Activated CD8-positive, alpha-beta memory T cell treated with anti-CD3 and anti-CD28 coated beads for 4 hours (primary cell): ENCODE measurements around the gene AK9.

Source experiments
- DNase-seq, 2 donors: peaks; one replicate each; pipeline ENCODE4 v3.0.0-alpha.2; 2020; ENCODE audit warnings: low read depth in 2 of 2

AK9 gene

DNA sequence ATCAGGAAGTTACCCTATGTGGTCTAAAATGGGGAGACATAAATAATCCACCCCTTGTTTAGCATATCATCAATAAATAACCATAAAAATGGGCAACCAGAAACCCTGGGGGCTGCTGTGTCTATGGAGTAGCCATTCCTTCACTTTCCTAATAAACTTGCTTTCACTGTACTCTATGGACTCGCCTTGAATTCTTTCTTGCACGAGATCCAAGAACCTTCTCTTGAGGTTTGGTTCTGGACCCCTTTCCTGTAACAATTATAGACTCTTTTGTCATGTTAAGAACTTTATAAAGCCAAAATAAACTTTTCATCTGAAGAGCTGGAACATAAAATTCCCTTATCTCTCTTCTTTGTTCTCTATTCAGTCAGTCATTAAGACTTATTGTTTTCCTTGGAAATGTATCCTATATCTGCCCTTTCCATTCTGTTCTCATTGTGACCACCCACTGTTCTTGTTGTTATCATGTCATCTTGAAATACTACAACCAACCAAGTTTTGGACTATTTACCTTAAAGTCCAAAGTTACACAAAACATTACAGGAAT lies 178.7 kb downstream of the AK9 start:
- no peak for DNase-seq

DNA sequence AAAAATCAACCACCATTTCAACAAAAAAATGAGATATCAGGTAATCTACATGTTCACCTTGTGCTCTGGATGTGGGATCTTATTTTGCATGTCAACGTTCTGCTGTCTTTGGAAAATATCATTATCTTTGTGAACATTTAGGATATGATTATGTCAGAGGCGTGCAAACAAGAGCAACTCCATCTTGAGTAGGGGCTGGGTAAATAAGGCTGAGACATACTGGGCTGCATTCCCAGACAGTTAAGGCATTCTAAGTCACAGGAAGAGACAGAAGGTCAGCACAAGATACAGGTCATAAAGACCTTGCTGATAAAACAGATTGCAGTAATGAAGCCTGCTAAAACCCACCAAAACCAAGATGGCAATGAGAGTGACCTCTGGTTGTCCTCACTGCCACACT lies 179.2 kb downstream of the AK9 start:
- DNase-seq = no peak

DNA sequence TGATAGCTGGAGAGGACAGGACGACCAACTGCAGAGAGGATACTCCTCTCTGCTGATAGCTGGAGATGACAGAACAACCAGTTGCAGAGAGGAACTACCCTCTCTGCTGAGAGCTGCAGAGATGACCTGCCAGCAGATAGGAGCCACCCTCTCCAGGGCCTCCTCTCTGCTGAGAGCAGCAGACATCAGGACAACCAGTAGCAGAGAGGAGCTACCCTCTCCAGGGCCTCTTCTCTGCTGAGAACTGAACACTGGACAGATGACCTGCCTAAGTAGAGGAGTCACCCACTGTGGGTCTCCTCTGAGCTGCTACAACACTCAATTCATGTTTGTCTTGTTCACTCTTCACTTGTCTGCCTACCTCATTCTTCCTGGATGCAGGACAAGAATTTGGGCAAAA lies 180.6 kb downstream of the AK9 start:
- DNase-seq = no peak

DNA sequence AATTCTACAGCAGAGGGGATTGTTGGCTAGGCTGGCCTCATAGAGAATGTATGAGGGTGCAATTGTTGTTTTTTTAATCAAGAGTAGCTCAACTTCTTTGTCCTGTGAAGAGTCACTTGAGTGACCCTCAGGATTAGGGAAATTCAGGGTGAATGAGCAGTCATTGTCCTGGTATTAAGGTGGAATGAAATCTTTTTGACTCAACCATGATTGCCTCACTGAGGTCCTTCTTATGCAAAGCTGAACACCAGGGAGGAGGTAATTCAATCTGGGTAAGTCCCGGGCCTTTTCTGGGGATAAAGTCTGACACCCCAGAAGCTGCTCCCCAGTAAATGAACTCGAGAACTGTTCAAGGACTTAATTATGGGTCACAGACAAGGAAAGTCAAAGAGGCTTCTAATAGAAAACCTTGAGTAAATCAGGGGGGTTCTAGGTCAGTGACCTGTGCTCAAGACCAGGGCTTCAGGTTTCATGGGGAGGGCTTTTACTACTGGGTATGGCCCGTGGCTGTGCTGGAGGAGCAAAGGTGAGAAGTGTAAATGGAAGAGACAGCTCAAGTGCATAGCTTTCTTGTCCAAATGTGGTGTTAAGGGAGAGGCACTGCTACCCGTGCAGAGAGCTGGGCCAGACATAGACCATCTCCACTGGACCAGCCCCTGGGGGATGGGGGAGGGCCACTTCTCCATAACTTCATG lies 182.7 kb downstream of the AK9 start:
- DNase-seq = no peak

DNA sequence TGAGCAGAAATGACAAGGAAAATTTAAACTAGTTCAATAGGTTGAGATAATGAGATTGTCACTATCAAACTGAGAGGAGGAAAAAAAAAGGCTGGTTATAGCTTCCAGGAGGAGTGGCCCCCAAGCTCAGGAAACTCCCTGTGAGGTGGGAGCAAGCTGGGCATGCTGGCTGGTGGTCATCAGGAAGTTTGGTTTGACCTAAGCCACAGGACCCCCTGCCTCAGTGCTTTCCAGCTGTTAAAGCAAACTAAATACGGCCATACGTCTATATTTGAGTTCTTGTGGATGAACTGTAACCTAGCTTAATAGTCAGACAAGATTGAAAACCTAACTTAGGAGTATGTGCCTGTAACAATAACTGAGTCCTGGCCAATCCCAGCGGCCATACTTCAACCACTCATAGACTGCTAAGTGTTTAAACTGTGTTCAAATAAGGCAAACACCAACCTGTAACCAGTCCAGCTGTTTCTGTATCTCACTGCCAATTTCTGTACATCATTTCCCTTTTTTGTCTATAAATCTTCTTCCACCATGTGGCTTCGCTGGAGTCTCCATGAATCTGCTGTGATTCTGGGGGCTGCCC lies 183.4 kb downstream of the AK9 start:
- no peak for DNase-seq

DNA sequence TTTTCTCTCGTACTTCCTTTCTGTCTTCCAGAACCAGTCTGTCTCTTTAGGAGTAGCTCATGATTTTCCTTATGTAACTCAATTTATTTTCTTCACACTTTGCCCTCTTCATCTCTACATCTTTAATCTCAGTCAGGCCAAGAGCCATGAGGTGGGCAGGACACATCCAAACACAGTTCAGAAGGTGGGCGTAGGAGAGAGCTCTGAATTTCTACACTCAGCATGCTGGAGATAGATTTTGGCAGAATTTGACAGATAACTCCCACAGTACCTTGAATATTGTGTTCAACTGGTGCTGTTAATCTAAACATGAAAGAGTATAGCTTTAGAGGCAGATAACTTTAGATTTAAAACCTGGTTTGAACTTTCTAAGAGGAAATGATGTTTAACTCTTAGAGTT lies 184.2 kb downstream of the AK9 start:
- no peak for DNase-seq

DNA sequence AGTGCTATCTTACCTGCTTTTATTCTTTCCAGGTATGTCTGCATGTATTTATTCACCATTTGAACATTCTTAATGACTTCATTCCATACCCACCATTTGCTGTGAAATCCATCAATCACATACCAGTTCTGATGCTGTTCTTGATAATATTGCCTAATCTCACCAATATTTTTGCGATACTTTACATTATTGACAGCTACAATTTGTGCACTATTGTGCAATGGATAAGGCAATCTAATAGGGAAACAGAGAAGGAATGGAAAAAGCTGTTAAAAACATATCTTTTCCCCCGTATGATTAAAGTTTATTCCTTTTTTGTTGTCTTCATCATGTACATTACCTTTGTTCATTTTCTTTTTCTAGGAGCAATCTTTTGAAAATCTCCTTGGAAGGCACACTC lies 184.7 kb downstream of the AK9 start:
- DNase-seq = no peak

DNA sequence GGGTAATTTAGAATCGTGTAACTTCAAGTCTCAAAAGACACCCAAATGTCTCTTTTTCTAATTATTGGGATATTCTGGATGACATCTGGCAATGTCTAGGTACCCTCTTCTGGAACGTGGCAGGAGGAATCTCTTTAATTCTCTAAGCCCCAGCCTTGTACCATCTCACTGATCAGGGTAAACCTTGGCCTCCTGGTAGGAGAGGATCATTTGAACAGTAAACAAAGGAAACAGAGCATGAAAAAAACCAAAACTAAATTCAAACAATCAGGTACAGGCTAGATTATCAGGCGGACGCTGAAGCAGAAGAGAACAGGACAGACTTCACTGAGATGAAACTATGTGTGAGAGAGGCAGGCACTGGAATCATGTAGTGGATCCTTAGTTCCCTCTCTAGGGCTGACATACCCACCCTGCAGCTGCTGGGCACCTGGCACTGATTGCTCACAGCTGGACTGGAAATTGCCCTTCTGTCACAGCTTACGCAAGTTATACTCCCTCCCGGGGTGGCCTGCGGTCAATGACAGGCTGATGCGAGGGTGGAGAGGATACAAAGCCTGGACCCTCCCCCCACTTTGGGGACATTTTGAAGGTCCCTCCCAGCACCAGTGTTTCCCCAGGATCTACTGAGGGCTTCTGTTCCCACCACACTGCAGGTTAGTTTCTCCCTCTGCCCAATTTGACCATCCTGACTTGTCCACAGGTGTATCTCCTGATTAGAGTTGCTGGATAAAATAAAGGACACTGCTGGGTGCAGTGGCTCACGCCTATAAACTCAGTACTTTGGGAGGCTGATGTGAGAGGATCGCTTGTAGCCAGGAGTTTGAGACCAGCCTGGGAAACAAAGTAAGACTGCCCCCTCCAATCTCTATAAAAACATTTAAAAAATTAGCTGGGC lies 187.4 kb downstream of the AK9 start:
- DNase-seq = no peak

DNA sequence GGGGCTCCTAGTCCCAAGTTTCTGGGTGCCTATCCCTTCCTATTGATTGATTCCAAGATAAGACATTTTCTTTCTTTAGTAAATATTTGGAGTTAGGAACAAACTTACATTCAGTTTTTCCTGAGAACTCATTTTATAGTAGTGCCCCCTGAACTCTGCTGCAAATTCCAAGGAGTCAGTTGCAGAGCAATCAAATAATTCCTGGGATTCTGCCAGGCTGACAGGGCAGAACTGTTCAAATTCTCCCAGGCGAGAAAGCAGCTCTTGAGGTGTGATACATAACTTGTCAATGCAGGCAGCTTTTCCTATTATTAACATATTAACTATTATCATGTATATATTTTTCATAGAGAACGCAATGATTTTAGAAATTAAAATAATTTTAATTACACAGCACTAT lies 192.1 kb downstream of the AK9 start:
- DNase-seq = no peak

DNA sequence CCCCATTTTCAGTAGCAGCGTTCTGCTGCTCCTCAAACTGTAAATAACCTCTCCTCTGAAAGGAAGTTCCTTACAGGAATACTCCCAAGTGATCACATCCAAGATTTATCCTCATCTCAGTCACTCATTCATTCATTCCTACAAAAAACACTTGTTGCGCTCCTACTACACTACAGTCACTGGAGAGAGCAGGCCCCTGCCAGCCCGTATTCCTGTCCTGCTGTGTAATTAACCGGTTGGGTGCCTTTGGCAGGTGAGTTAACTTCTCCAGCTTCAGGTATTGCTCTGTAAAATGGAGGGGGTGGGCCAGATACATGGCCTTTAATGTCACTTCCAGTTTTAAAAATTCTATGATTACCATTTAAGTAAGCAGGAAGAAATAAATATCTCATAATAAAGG lies 192.9 kb downstream of the AK9 start:
- no peak for DNase-seq

DNA sequence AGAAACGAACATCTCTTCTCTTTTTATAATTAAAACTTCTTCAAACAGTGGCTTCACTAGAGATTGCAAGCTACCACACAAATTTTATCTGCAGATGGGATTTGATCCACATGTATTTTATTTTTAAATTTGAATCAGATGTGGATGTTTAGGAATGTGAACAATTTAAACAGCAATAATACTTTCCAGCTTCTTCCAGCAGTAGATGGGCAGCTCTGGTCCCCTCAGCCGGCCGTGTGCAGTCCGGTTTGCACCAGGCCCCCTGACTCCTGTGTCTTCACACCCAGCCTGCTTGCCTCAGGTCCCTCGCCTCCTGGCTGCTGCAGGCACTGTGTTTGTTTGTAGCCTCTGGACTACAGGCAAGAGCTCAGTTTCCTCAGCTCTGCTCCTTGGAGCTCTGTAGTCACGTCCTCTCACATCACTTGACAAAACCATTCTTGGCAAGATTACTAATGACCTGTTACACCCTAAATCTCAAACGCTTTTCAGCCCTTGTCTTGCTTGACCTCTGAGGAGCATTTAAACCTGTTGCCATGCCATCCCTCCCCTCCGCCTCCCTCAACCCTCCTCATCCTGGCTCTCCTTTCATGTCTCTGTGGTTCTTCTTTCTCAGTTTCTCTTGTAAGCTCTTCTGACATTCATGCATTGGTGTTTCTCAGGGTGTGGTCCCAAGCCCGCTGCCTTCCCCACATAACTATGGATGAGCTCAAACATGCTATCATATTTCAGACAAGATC lies 194.8 kb downstream of the AK9 start:
- DNase-seq = no peak

DNA sequence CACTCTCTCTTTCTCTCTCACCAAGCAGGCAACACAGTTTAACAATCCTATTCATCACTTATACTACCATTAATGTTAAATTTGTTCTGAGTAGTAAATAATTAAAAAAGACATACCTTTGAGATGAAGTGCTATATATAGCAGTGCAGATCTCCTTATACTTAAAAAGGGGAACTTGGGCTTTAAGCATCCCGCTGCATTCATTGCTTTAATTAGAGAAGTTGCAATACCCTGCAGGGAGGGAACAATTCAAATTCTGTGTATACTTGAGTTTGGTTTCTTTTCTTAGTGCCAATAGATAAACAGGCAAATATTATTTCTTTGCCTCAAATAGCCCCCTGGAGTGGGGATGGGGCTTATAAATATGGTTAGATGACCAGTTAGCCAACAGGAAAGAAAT lies 197.1 kb downstream of the AK9 start:
- DNase-seq = no peak

DNA sequence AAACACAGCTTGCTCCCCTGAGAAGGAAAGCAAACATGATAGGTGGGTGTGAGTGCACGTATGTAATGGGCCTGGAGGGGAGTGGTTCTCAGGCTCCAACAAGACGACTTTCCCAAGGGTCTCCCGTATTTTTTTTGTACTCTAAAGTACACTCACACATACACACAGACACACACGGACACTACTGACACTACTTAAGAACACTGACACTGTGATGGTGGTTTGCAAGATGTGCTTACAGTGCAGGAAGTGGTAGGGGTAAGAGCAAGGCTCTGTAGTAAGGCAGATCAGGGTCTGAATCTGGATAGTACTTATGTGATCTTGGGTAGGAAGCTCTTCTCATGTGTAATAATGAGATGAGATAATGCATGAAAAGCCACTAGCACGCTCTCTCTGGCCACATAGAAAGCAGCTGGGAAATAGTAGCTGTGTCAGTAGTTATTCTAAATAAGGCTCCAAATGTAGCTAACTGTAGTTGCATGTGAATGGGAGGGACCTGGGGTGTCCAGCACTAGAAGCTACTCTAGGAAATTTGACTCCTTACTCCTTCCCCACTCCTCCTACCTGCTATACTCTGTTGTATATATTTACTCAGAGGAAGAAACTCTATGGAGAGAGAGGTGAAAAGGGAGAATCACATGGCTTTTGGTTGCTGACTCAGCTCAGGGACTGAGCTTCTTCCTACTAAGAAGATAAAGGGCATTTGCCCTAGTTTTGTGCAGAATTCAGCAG lies 199.6 kb downstream of the AK9 start:
- no peak for DNase-seq

DNA sequence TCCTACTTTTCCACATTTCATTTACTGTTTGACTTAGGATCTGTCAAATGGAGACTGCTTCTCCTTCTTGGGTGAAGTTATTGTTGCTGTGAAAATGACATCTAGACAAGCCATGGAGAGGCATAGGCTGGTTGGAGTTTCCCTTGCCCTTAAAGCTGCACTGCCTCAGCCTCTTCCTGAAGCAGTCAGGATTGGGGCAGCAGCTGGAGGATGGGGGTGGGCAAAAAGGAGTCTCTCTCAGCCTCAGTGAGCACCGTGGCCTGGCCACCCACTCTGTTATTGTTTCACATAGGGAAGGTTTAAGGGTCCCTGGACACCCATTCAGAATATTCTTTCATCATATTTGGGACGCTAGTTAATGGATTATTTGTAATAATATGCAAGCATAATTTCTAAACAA lies 200.3 kb downstream of the AK9 start:
- no peak for DNase-seq

DNA sequence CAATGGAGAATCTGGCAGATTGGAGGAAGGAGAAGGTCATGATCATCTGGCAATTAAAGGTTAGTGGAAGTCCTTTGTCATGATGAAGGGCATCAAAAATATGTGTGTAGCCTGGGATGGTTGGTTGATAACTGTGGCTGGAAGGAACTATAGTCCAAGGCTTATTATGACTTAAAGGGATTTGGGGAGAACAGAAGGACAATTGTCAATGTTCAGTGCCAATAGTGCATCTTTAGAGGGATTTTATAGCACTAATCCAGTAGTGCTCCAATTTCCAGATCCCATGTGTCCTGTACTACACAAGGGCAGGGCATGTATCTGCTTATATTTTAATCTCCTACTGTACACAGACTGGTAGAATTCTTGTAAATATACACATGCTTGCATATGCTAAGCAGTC lies 203.0 kb downstream of the AK9 start:
- no peak for DNase-seq

DNA sequence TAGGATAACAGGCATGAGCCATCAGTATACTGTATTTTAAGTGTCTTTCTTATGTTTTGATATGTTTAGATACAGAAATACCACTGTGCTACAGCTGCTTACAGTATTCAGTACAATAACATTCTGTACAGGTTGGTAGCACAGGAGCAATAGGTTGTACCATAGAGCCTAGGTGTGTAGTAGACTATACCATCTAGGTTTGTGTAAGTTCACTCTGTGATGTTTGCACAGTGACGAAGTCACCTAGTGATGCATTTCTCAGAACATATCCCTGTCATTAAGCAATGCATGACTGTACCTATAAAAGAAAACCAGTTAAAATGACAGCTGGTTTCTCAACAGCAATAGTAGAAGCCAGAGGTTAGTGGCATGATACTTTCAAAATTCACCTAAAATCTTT lies 204.9 kb downstream of the AK9 start:
- no peak for DNase-seq

DNA sequence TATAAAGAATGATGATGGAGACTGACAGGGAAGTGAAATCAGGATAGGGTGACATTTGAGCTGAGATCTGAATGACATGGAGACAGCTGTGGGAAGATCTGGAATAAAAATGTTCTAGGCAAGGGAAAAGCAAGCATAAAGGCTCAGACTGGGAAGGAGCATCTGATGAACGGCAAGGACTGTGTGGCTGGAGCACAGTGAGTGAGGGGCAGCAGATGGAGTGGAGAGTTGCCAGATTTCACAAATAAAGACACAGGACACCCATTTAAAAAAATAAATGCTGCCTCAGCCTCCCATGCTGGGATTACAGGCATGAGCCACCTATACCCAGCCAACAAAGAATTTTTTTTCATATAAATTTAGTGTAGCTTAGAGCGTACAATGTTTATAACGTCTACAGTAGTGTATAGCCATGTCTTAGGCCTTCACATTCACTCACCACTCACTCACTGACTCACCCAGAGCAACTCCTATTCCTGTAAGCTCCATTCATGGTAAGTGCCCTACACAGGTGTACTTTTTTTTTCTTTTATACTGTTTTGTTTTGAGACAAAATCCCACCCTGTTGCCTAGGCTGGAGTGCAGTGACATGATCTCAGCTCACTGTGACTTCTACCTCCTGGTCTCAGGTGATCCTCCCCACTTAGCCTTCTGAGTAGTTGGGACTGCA lies 205.6 kb downstream of the AK9 start:
- DNase-seq = no peak

DNA sequence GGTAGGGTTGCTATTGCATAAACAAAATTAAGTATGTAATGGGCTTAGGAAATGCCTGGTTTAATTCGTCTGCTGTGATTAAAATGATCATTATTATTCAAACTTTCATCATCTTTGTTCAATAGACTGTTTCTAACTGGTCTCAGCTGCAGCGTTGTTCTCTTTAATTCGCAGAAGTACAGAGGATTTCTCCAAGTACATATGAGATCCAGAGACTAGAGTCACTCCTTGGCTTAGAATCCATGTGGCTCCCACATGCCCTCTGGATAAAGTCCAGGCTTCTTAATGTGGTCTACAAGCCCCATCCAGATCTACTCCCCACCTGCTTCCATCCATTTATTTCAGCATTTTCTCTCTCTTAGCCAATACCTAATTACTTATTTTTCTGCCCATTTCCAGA lies 206.9 kb downstream of the AK9 start:
- DNase-seq = no peak

DNA sequence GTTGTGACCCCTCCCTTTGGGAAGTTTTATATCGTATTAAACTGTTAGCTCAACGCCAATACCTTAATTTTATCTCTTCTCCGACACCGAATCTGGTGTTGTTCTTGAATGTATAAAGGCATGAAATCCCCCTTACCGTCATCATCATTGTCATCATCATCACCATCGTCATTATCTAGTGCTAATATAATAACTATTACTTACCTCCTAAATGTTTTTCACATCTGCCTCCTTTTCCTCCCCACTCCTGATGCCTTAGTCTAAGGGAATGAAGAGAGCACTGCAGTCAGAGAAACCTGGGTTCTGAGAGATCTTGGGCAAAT lies 207.3 kb downstream of the AK9 start:
- DNase-seq = no peak

DNA sequence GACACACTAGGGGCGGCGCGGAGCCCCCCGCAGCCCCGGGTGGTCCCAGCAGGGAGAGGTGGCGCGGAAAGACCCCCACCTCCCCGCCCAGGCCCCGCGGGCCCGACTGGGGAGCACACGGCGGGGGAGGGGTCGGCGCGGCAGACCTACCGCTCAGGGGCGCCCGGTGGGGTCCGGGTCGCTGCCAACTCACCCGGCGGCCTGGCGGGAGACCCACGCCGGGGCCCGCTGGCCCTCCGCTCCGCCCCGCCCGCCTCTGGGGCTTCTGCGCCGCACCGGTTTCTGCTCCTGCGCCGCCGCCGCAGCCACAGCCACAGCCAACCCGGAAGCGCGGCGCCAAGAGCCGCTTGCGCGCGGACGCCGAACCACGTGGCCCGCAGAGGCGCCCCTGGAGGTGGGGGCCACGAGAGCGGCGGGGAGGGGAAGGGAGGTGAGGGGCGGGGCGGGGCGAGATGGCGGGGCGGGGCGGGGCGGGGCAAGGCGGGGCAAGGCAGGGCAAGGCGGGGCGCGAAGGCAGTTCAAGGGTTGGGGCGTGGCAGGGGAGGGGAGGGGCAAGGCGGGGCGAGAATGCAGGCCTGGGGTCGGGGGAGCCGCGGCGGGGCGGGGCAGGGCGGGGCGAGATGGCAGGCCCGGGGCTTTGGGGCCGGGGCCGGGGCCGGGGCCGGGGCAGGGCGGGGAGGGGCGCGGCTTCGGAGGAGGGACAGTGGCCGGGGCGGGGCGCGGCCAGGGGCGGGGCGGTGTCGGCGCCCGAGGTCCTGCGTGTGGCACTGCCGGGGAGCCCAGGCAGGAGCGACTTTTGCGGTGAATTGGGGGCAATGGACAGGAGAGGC lies 207.9 kb downstream of the AK9 start, which contains the start of gene ZBTB24:
ZBTB24 (minus strand) TSS at position 315 of the 830 bp plus-strand sequence. CDS start 1,193 bp downstream, outside the sequence.
- peak; percentile 67 to 77 for DNase-seq
